CD14-positive monocyte (primary cell): ENCODE data around the gene CRAMP1. TPM values are rescaled to one million over a fixed set of nuclear protein-coding genes. Genes with fewer than 3 reads are reported as not detected.

Experiments
- DNase-seq, 3 donors: peaks; one replicate each; pipeline ENCODE4 v3.0.0-alpha.2; 2011 to 2022
- H2AFZ ChIP-seq: 2 replicates; pipeline ENCODE4 v1.6.0; 2012; ENCODE audit warnings: mild to moderate bottlenecking, low read depth, low read length, inconsistent platforms; ENCODE audit not compliant: insufficient read depth, poor library complexity, severe bottlenecking
- H3K27ac ChIP-seq, 2 donors: 1 replicate in 1 of 2; 2 replicates in 1 of 2; pipeline ENCODE4 v1.5.1; 2012 to 2013; ENCODE audit warnings: low read length in 2 of 2, control low read depth in 1 of 2, inconsistent platforms in 1 of 2, low read depth in 1 of 2, mild to moderate bottlenecking in 1 of 2
- H3K27me3 ChIP-seq, 2 donors: one replicate each; pipeline versions ENCODE4 v1.6.0 to v1.6.1; 2011 to 2013; ENCODE audit warnings: low read length in 2 of 2; ENCODE audit not compliant: control insufficient read depth in 2 of 2, insufficient read depth in 2 of 2
- H3K36me3 ChIP-seq, 2 donors: replicated peaks in 1 of 2; 1 replicate in 1 of 2; 2 replicates in 1 of 2; pipeline versions ENCODE4 v1.5.1 to v1.6.1; 2012 to 2013; ENCODE audit warnings: low read length in 2 of 2, control low read depth in 1 of 2, inconsistent platforms in 1 of 2, mild to moderate bottlenecking in 1 of 2; ENCODE audit not compliant: insufficient read depth in 2 of 2, control insufficient read depth in 1 of 2
- H3K4me1 ChIP-seq, 2 donors: 1 replicate in 1 of 2; 2 replicates in 1 of 2; pipeline versions ENCODE4 v1.5.1 to v1.6.1; 2012 to 2013; ENCODE audit warnings: low read length in 2 of 2, control low read depth in 1 of 2, inconsistent platforms in 1 of 2, mild to moderate bottlenecking in 1 of 2, moderate library complexity in 1 of 2; ENCODE audit not compliant: insufficient read depth in 2 of 2, control insufficient read depth in 1 of 2
- H3K4me2 ChIP-seq: replicated peaks from 2 replicates; pipeline ENCODE3; 2012; ENCODE audit warnings: low read length, moderate library complexity, mild to moderate bottlenecking; ENCODE audit not compliant: poor library complexity, severe bottlenecking; ENCODE audit errors: extremely low read depth
- H3K4me3 ChIP-seq, 3 experiments: fragments of 200-600 bp in 1 of 3; sonication (generic) in 1 of 3; replicated peaks in 1 of 3; 1 replicate in 2 of 3; 2 replicates in 1 of 3; pipeline ENCODE4 v1.5.1; 2011 to 2013; ENCODE audit warnings: low read length in 3 of 3, mild to moderate bottlenecking in 3 of 3, control low read depth in 2 of 3, low read depth in 2 of 3, inconsistent platforms in 1 of 3, moderate library complexity in 1 of 3
- H3K79me2 ChIP-seq: 2 replicates; pipeline ENCODE4 v1.6.0; 2012; ENCODE audit warnings: mild to moderate bottlenecking, control low read depth, inconsistent platforms, low read length, moderate library complexity; ENCODE audit not compliant: insufficient read depth
- H3K9ac ChIP-seq: 2 replicates; pipeline ENCODE4 v1.6.0; 2017; ENCODE audit warnings: low read length, mild to moderate bottlenecking; ENCODE audit not compliant: insufficient read depth, poor library complexity, severe bottlenecking
- H3K9me3 ChIP-seq, 2 donors: replicated peaks in 1 of 2; 1 replicate in 1 of 2; 2 replicates in 1 of 2; pipeline versions ENCODE4 v1.5.1 to v1.6.1; 2012 to 2013; ENCODE audit warnings: low read length in 2 of 2, control low read depth in 1 of 2; ENCODE audit not compliant: control insufficient read depth in 1 of 2, insufficient read depth in 1 of 2
- H4K20me1 ChIP-seq: 2 replicates; pipeline ENCODE4 v1.6.0; 2012; ENCODE audit warnings: mild to moderate bottlenecking, low read length, control low read depth, moderate library complexity; ENCODE audit not compliant: insufficient read depth
- H3K27ac Mint-ChIP-seq, 7 donors: one replicate each; pipeline ENCODE4 v1.8.0; 2020; ENCODE audit warnings: mild to moderate bottlenecking in 7 of 7, mixed read lengths in 7 of 7, moderate library complexity in 6 of 7, inconsistent platforms in 2 of 7
- H3K27me3 Mint-ChIP-seq, 3 donors: one replicate each; pipeline ENCODE4 v1.8.0; 2021 to 2022; ENCODE audit warnings: low read depth in 3 of 3, mild to moderate bottlenecking in 3 of 3, mixed read lengths in 3 of 3, moderate library complexity in 3 of 3, inconsistent platforms in 1 of 3
- H3K36me3 Mint-ChIP-seq, 2 donors: one replicate each; pipeline ENCODE4 v1.8.0; 2020; ENCODE audit warnings: mixed read lengths in 2 of 2, inconsistent platforms in 1 of 2, mild to moderate bottlenecking in 1 of 2
- H3K4me1 Mint-ChIP-seq: one replicate; pipeline ENCODE4 v1.8.0; 2020; ENCODE audit warnings: mild to moderate bottlenecking, mixed read lengths
- H3K4me3 Mint-ChIP-seq, 2 donors: one replicate each; pipeline ENCODE4 v1.8.0; 2020; ENCODE audit warnings: mild to moderate bottlenecking in 2 of 2, mixed read lengths in 2 of 2, moderate library complexity in 1 of 2
- H3K9me3 Mint-ChIP-seq, 7 donors: one replicate each; pipeline ENCODE4 v1.8.0; 2020 to 2022; ENCODE audit warnings: mixed read lengths in 7 of 7, mild to moderate bottlenecking in 6 of 7, moderate library complexity in 6 of 7, inconsistent platforms in 2 of 7
- CTCF ChIP-seq: fragments of 200-600 bp; IDR thresholded peaks from one replicate; pipeline ENCODE4 v1.8.0; 2022; ENCODE audit warnings: antibody characterized with exemption, mild to moderate bottlenecking
- WGBS: methylation state at CpG from one replicate; pipeline ENCODE4 v1.1.5; 2013; ENCODE audit warnings: missing lambda C conversion rate; ENCODE audit not compliant: insufficient coverage; 5-methylcytosine and 5-hydroxymethylcytosine counted together
- intact Hi-C, 2 donors: fragments of 100-400 bp; cut with micrococcal nuclease; formaldehyde crosslinking; loops; one replicate each; pipeline versions ENCODE4 v1.15.0 to v1.15.1; 2023
- polyA plus RNA-seq, 3 donors: library from polyadenylated mRNA; depleted of rRNA in 1 of 3; unstranded in 2 of 3; stranded (reverse) in 1 of 3; fragments of 300-500 nt in 2 of 3; fragments of >200 nt in 1 of 3; fragmentation: Illumina TruSeq in 2 of 3; gene quantifications; 1 replicate in 2 of 3; 2 replicates in 1 of 3; pipeline ENCODE4 v1.2.3, GENCODE V29; 2012 to 2021

The CRAMP1 gene
- polyA plus RNA-seq, 3 donors = 0.46 to 12.3 (median 1.0) TPM

GRCh38 chr16:1572673-1573072 is 39.5 kb upstream of the CRAMP1 start:
- 97% methylated on average over 6 of the region's 7 CpGs for WGBS
- Histone ChIP-seq H3K4me1 (no peaks in the 10 kb centered on the region), H3K9me3 (peaks cover 0 to 6% of the 10 kb centered on the region in 2 donors), H3K4me3 (no peak overlapping the region), H3K4me2 (no peak overlapping the region), H3K27ac (no peak overlapping the region), H3K79me2 (no peaks in the 10 kb centered on the region), H3K9ac (no peak overlapping the region), H2AFZ (no peak overlapping the region), H4K20me1 (no peaks in the 10 kb centered on the region), H3K36me3 (no peaks in the 10 kb centered on the region), H3K27me3 (no peaks in the 10 kb centered on the region)
- no peak for DNase-seq
- TF ChIP-seq CTCF = no peak
- Mint-ChIP-seq H3K4me1 (no peaks in the 10 kb centered on the region), H3K9me3 (peaks cover 0 to 5% (median 3%) of the 10 kb centered on the region in 7 donors), H3K4me3 (no peak overlapping the region), H3K27me3 (peaks cover 0 to 1% (median 0%) of the 10 kb centered on the region in 3 donors), H3K36me3 (peaks cover 3% of the 10 kb centered on the region in 2 donors), H3K27ac (no peak overlapping the region)
- intact Hi-C loops = no loop called here

DNA sequence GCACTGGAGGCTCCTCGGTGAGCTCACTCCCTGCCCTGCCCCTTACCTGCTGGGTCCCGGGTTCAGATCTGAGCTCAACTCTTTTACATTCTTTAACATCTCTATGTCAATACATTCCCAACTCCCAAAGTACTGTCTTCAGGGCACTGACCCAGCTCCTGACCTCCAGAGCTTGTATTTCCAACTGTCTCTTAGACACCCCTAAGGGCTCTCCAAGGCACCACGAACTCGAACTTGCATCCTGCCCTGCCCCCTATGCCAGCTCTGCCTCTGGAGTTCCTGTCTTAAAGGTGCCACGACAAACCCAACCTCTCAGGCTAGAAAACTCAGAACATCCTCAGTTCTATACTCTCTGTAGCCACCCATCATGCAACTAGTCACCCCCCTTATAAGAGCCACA is 38.9 kb upstream of the CRAMP1 start:
- H3K9ac ChIP-seq = no peak overlapping the region
- Mint-ChIP-seq H3K36me3 (peaks cover 3% of the 10 kb centered on the region in 2 donors), H3K9me3 (peaks cover 0 to 5% (median 3%) of the 10 kb centered on the region in 7 donors), H3K4me3 (no peak overlapping the region), H3K27me3 (no peaks in the 10 kb centered on the region), H3K4me1 (no peaks in the 10 kb centered on the region), H3K27ac (peak overlapping the region in 1 of 7 donors; percentile 18)
- whole genome bisulfite sequencing = 80% methylated on average over 5 of the region's 5 CpGs
- intact Hi-C loops = no loop called here
- no peak overlapping the region for H3K27ac ChIP-seq
- H3K4me3 ChIP-seq = no peak overlapping the region
- H3K4me2 ChIP-seq = no peak overlapping the region
- H3K9me3 ChIP-seq = peaks cover 0 to 6% of the 10 kb centered on the region in 2 donors
- H4K20me1 ChIP-seq = no peaks in the 10 kb centered on the region
- H3K27me3 ChIP-seq = no peaks in the 10 kb centered on the region
- H3K4me1 ChIP-seq = no peaks in the 10 kb centered on the region
- no peak for TF ChIP-seq CTCF
- H2AFZ ChIP-seq = no peak overlapping the region
- no peaks in the 10 kb centered on the region for H3K36me3 ChIP-seq
- no peaks in the 10 kb centered on the region for H3K79me2 ChIP-seq
- DNase-seq = no peak
